Measurements from ENCODE around the gene PLSCR1. TPM values are rescaled to one million over a fixed set of nuclear protein-coding genes. Genes with fewer than 3 reads are reported as not detected.

PLSCR1 gene
- polyA plus RNA-seq, 3 donors: 103 to 221 (median 127) TPM

DNA sequence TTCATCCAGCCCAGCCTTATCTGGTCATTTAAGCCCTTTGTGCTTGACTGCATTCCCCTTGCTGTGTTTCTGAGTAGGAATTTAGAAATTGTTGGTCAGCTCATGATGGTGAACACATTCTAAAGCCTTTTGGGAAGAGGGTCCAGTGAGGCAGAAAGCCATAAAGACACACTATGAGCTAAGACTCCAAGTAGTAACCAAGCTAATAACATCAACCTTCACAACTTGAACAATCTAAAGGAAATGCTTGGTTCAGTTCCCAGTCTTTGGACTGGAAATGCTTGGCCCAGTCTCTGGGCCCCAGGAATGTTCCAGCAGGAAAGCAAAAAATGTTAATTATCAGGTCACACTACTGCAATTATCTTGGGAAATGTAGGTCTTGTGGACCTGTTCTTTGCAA, 7.7 kb downstream of the PLSCR1 start:
- no peaks in the 10 kb centered on the region for H3K27me3 ChIP-seq (ENCODE audit: control insufficient read depth in 2 of 2, insufficient read depth in 2 of 2, low read length in 2 of 2)
- no peak overlapping the region for H2AFZ ChIP-seq (ENCODE audit: insufficient read depth, low read depth, low read length, poor library complexity, severe bottlenecking)
- peaks cover 50 to 63% of the 10 kb centered on the region in 2 donors for H3K36me3 Mint-ChIP-seq
- peak overlapping the region in 5 of 7 donors; percentile 10 to 60 (median 36) for H3K27ac Mint-ChIP-seq
- intact Hi-C loops (cut with micrococcal nuclease): no loop called here
- peaks cover 69% of the 10 kb centered on the region for H4K20me1 ChIP-seq (ENCODE audit: insufficient read depth, low read length)
- H3K9me3 Mint-ChIP-seq: no peaks in the 10 kb centered on the region
- peak overlapping the region in 1 of 2 donors; percentile 59 for H3K27ac ChIP-seq (ENCODE audit: low read depth in 1 of 2, low read length in 2 of 2)
- peaks cover 85% of the 10 kb centered on the region for H3K79me2 ChIP-seq (ENCODE audit: insufficient read depth, low read length)
- H3K27me3 Mint-ChIP-seq (ENCODE audit: low read depth in 3 of 3): peaks cover 0 to 2% (median 0%) of the 10 kb centered on the region in 3 donors
- peaks cover 51% of the 10 kb centered on the region for H3K4me1 Mint-ChIP-seq
- H3K36me3 ChIP-seq (replicated peaks in 1 of 2; ENCODE audit: control insufficient read depth in 1 of 2, insufficient read depth in 2 of 2, low read length in 2 of 2): peaks cover 22 to 54% of the 10 kb centered on the region in 2 donors
- no peaks in the 10 kb centered on the region for H3K9me3 ChIP-seq (replicated peaks in 1 of 2; ENCODE audit: control insufficient read depth in 1 of 2, insufficient read depth in 1 of 2, low read length in 2 of 2)
- no peak overlapping the region for H3K4me3 Mint-ChIP-seq
- H3K4me3 ChIP-seq (replicated peaks in 1 of 3; ENCODE audit: low read depth in 2 of 3, low read length in 3 of 3): no peak overlapping the region
- peaks cover 24% of the 10 kb centered on the region in 2 donors for H3K4me1 ChIP-seq (ENCODE audit: control insufficient read depth in 1 of 2, insufficient read depth in 2 of 2, low read length in 2 of 2)
- no peak overlapping the region for H3K9ac ChIP-seq (ENCODE audit: insufficient read depth, low read length, poor library complexity, severe bottlenecking)
- TF ChIP-seq, protein P1, sequence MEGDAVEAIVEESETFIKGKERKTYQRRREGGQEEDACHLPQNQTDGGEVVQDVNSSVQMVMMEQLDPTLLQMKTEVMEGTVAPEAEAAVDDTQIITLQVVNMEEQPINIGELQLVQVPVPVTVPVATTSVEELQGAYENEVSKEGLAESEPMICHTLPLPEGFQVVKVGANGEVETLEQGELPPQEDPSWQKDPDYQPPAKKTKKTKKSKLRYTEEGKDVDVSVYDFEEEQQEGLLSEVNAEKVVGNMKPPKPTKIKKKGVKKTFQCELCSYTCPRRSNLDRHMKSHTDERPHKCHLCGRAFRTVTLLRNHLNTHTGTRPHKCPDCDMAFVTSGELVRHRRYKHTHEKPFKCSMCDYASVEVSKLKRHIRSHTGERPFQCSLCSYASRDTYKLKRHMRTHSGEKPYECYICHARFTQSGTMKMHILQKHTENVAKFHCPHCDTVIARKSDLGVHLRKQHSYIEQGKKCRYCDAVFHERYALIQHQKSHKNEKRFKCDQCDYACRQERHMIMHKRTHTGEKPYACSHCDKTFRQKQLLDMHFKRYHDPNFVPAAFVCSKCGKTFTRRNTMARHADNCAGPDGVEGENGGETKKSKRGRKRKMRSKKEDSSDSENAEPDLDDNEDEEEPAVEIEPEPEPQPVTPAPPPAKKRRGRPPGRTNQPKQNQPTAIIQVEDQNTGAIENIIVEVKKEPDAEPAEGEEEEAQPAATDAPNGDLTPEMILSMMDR (IDR thresholded peaks at IDR 0.05): no peak
- no peak for DNase-seq
- no peak overlapping the region for H3K4me2 ChIP-seq (replicated peaks; ENCODE audit: extremely low read depth, low read length, poor library complexity, severe bottlenecking)

DNA sequence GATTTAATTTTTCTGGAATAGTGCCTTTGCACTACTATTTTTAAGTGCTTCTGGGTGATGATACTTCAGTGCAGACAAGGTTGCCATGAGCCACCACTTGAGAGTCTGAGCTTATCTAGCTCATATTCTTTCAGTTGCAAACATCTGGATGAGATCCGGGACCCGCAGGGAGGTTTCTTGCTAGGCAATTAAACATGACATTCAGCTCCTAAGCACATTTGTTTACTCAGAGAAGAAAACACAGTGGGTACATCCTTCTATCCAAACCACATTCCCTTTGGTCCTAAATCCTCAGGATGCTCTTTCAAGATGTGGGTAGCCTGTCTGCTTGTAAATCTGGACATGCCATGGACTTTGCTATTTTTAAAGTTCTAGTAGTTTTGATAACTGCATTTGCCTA, 12.0 kb downstream of the PLSCR1 start:
- peak overlapping the region in 1 of 7 donors; percentile 34 for H3K27ac Mint-ChIP-seq

More for the DNA sequence above, 12.0 kb downstream of the PLSCR1 start:
- no CpG with 5 or more reads among the region's 2 CpGs for WGBS (ENCODE audit: insufficient coverage)
- H3K9ac ChIP-seq (ENCODE audit: insufficient read depth, low read length, poor library complexity, severe bottlenecking): no peak overlapping the region
- Mint-ChIP-seq H3K9me3 (no peaks in the 10 kb centered on the region), H3K4me3 (no peak overlapping the region), H3K4me1 (peaks cover 22% of the 10 kb centered on the region), H3K36me3 (peaks cover 55 to 66% of the 10 kb centered on the region in 2 donors), H3K27me3 (ENCODE audit: low read depth in 3 of 3) (peaks cover 0 to 2% (median 0%) of the 10 kb centered on the region in 3 donors)
- H3K27ac ChIP-seq (ENCODE audit: low read depth in 1 of 2, low read length in 2 of 2): peak overlapping the region in 1 of 2 donors; percentile 51
- H3K9me3 ChIP-seq (replicated peaks in 1 of 2; ENCODE audit: control insufficient read depth in 1 of 2, insufficient read depth in 1 of 2, low read length in 2 of 2): no peaks in the 10 kb centered on the region
- peaks cover 58 to 85% of the 10 kb centered on the region in 2 donors for H3K36me3 ChIP-seq (replicated peaks in 1 of 2; ENCODE audit: control insufficient read depth in 1 of 2, insufficient read depth in 2 of 2, low read length in 2 of 2)
- H4K20me1 ChIP-seq (ENCODE audit: insufficient read depth, low read length): peaks cover 83% of the 10 kb centered on the region
- TF ChIP-seq, protein P1 (IDR thresholded peaks at IDR 0.05): no peak
- intact Hi-C loops (cut with micrococcal nuclease): no loop called here
- no peak overlapping the region for H3K4me2 ChIP-seq (replicated peaks; ENCODE audit: extremely low read depth, low read length, poor library complexity, severe bottlenecking)
- no peak overlapping the region for H2AFZ ChIP-seq (ENCODE audit: insufficient read depth, low read depth, low read length, poor library complexity, severe bottlenecking)
- no peak overlapping the region for H3K4me3 ChIP-seq (replicated peaks in 1 of 3; ENCODE audit: low read depth in 2 of 3, low read length in 3 of 3)
- no peaks in the 10 kb centered on the region for H3K27me3 ChIP-seq (ENCODE audit: control insufficient read depth in 2 of 2, insufficient read depth in 2 of 2, low read length in 2 of 2)
- no peaks in the 10 kb centered on the region for H3K4me1 ChIP-seq (ENCODE audit: control insufficient read depth in 1 of 2, insufficient read depth in 2 of 2, low read length in 2 of 2)
- DNase-seq: no peak
- peaks cover 68% of the 10 kb centered on the region for H3K79me2 ChIP-seq (ENCODE audit: insufficient read depth, low read length)
